SK-N-SH (cell line): ENCODE measurements around the gene TBC1D19. TPM values are rescaled to one million over a fixed set of nuclear protein-coding genes. Genes with fewer than 3 reads are reported as not detected.
A peak's percentile ranks its signal among the peaks of the same experiment; 100 is the strongest.

Experiments
- CTCF ChIA-PET: fragments of 300-600, 350-600 bp; formaldehyde crosslinking; extraction: SDS; loops from one replicate; lab custom pipeline; 2021; lab: Yijun Ruan, JAX
- POLR2A ChIA-PET: fragments of 350-600 bp; sonication (Branson Sonifier 250); formaldehyde crosslinking; extraction: SDS; loops from one replicate; lab custom pipeline; 2020; ENCODE audit warnings: antibody characterized with exemption, inconsistent platforms; lab: Yijun Ruan, JAX
- DNase-seq: peaks from one replicate; pipeline ENCODE4 v3.0.0; 2012
- H2AFZ ChIP-seq: fragments of 200-600 bp; sonication (generic); 2 replicates; pipeline ENCODE4 v1.8.1; 2016; ENCODE audit warnings: antibody characterized with exemption, mild to moderate bottlenecking, low read depth
- H3F3A ChIP-seq: fragments of 200-600 bp; sonication (generic); replicated peaks from 2 replicates; pipeline ENCODE3; 2016; ENCODE audit warnings: antibody characterized with exemption, mild to moderate bottlenecking; ENCODE audit not compliant: insufficient read depth
- H3K27ac ChIP-seq, 2 experiments: fragments of 200-500 bp in 1 of 2; fragments of 200-600 bp in 1 of 2; sonication (Bioruptor generic) in 1 of 2; sonication (generic), shearing (Covaris generic) in 1 of 2; 2 replicates each; pipeline versions ENCODE4 v1.5.1 to v1.6.1; 2014 to 2016; ENCODE audit warnings: low read depth in 2 of 2, inconsistent platforms in 1 of 2, low read length in 1 of 2, mild to moderate bottlenecking in 1 of 2, mixed read lengths in 1 of 2
- H3K27me3 ChIP-seq: fragments of 200-600 bp; sonication (generic), shearing (Covaris generic); 2 replicates; pipeline ENCODE4 v1.6.1; 2016; ENCODE audit warnings: mixed run types; ENCODE audit not compliant: insufficient read depth
- H3K36me3 ChIP-seq, 2 experiments: fragments of 200-500 bp in 1 of 2; fragments of 200-600 bp in 1 of 2; sonication (Bioruptor generic) in 1 of 2; sonication (generic) in 1 of 2; replicated peaks in 1 of 2; 2 replicates each; pipeline versions ENCODE3 to v1.5.1; 2014 to 2016; ENCODE audit warnings: low read length in 1 of 2, mild to moderate bottlenecking in 1 of 2; ENCODE audit not compliant: insufficient read depth in 2 of 2, control insufficient read depth in 1 of 2
- H3K4me1 ChIP-seq, 2 experiments: fragments of 200-500 bp in 1 of 2; fragments of 200-600 bp in 1 of 2; sonication (Bioruptor generic) in 1 of 2; sonication (generic), shearing (Covaris generic) in 1 of 2; 2 replicates each; pipeline versions ENCODE4 v1.5.1 to v1.6.1; 2014 to 2016; ENCODE audit warnings: low read depth in 1 of 2, low read length in 1 of 2, mixed run types in 1 of 2; ENCODE audit not compliant: insufficient read depth in 2 of 2, control insufficient read depth in 1 of 2
- H3K4me2 ChIP-seq: fragments of 200-600 bp; sonication (generic), shearing (Covaris generic); 2 replicates; pipeline ENCODE4 v1.6.1; 2017; ENCODE audit warnings: mixed run types
- H3K4me3 ChIP-seq, 2 experiments: fragments of 200-500 bp in 1 of 2; fragments of 200-600 bp in 1 of 2; sonication (Bioruptor generic) in 1 of 2; sonication (generic), shearing (Covaris generic) in 1 of 2; 2 replicates each; pipeline versions ENCODE4 v1.5.1 to v1.8.1; 2014 to 2016; ENCODE audit warnings: low read depth in 2 of 2, inconsistent platforms in 1 of 2, low read length in 1 of 2, mild to moderate bottlenecking in 1 of 2, mixed read lengths in 1 of 2, moderate library complexity in 1 of 2
- H3K79me2 ChIP-seq: fragments of 200-600 bp; sonication (generic); 2 replicates; pipeline ENCODE4 v1.8.1; 2017; ENCODE audit warnings: mild to moderate bottlenecking; ENCODE audit not compliant: insufficient read depth
- H3K9ac ChIP-seq: fragments of 200-600 bp; sonication (generic); 2 replicates; pipeline ENCODE4 v1.6.1; 2017; ENCODE audit warnings: mixed run types
- H3K9me2 ChIP-seq: fragments of 200-600 bp; sonication (generic); 2 replicates; pipeline ENCODE4 v1.6.1; 2017; ENCODE audit warnings: mixed run types
- H3K9me3 ChIP-seq: fragments of 200-600 bp; sonication (generic); 2 replicates; pipeline ENCODE4 v1.6.1; 2017; ENCODE audit warnings: mixed run types, mild to moderate bottlenecking, moderate library complexity
- H4K20me1 ChIP-seq: fragments of 200-600 bp; sonication (generic); 2 replicates; pipeline ENCODE4 v1.6.1; 2017; ENCODE audit warnings: mild to moderate bottlenecking, mixed run types; ENCODE audit not compliant: insufficient read depth
- CHD2 ChIP-seq: fragments of 150-350 bp; IDR thresholded peaks from 2 replicates; pipeline ENCODE4 v1.6.1; 2018; ENCODE audit warnings: low read length; ENCODE audit not compliant: partially characterized antibody
- ELF1 ChIP-seq: IDR thresholded peaks from 2 replicates; pipeline ENCODE4 v1.4.0; 2012
- EP300 ChIP-seq, 2 experiments: IDR thresholded peaks; 2 replicates each; pipeline versions ENCODE4 v1.4.0 to v1.6.1; 2012; ENCODE audit warnings: borderline replicate concordance in 1 of 2, low read depth in 1 of 2, low read length in 1 of 2
- EZH2phosphoT487 ChIP-seq: fragments of 200-600 bp; sonication (generic); IDR thresholded peaks from 2 replicates; pipeline ENCODE4 v1.6.1; 2017; ENCODE audit warnings: low read depth, mixed run types, mild to moderate bottlenecking, antibody characterized with exemption, moderate library complexity, borderline replicate concordance
- FOSL2 ChIP-seq: IDR thresholded peaks from 2 replicates; pipeline ENCODE4 v1.4.0; 2012; ENCODE audit warnings: low read depth, mild to moderate bottlenecking, moderate library complexity, borderline replicate concordance
- FOXM1 ChIP-seq: IDR thresholded peaks from 2 replicates; pipeline ENCODE4 v1.4.0; 2012; ENCODE audit warnings: low read depth, mild to moderate bottlenecking
- GABPA ChIP-seq: IDR thresholded peaks from 2 replicates; pipeline ENCODE4 v1.4.0; 2012; ENCODE audit warnings: low read depth, mild to moderate bottlenecking
- JUND ChIP-seq: IDR thresholded peaks from 2 replicates; pipeline ENCODE4 v1.4.0; 2012
- MEF2A ChIP-seq: IDR thresholded peaks from 2 replicates; pipeline ENCODE4 v1.4.0; 2012; ENCODE audit warnings: low read depth, borderline replicate concordance
- NFIC ChIP-seq: IDR thresholded peaks from 2 replicates; pipeline ENCODE4 v1.4.0; 2012; ENCODE audit warnings: borderline replicate concordance
- POLR2AphosphoS5 ChIP-seq: IDR thresholded peaks from 2 replicates; pipeline ENCODE4 v1.6.1; 2012; ENCODE audit warnings: low read depth, low read length
- RAD21 ChIP-seq: IDR thresholded peaks from 2 replicates; pipeline ENCODE4 v1.6.1; 2012; ENCODE audit warnings: mild to moderate bottlenecking, low read length
- RCOR1 ChIP-seq: fragments of 150-350 bp; IDR thresholded peaks from 2 replicates; pipeline ENCODE4 v1.6.1; 2017; ENCODE audit warnings: antibody characterized with exemption, low read length
- RFX5 ChIP-seq: IDR thresholded peaks from 2 replicates; pipeline ENCODE4 v1.6.1; 2012; ENCODE audit warnings: mild to moderate bottlenecking, improper control_type of control experiment, low read length
- RXRA ChIP-seq: IDR thresholded peaks from 2 replicates; pipeline ENCODE4 v1.4.0; 2012; ENCODE audit warnings: low read depth, mild to moderate bottlenecking, borderline replicate concordance
- SIN3A ChIP-seq: IDR thresholded peaks from 2 replicates; pipeline ENCODE4 v1.6.1; 2012; ENCODE audit warnings: low read depth, mild to moderate bottlenecking, low read length, moderate library complexity, borderline replicate concordance
- SMC3 ChIP-seq: IDR thresholded peaks from 2 replicates; pipeline ENCODE4 v1.6.1; 2012; ENCODE audit warnings: low read depth, low read length, improper control_type of control experiment
- TAF1 ChIP-seq: IDR thresholded peaks from 2 replicates; pipeline ENCODE4 v1.6.1; 2012; ENCODE audit warnings: low read depth, mild to moderate bottlenecking, low read length, moderate library complexity, borderline replicate concordance
- TCF12 ChIP-seq: IDR thresholded peaks from 2 replicates; pipeline ENCODE4 v1.4.0; 2012
- TEAD4 ChIP-seq: IDR thresholded peaks from 2 replicates; pipeline ENCODE4 v1.4.0; 2012; ENCODE audit warnings: mild to moderate bottlenecking, borderline replicate concordance; ENCODE audit not compliant: insufficient read depth
- YY1 ChIP-seq: IDR thresholded peaks from 2 replicates; pipeline ENCODE4 v1.4.0; 2012; ENCODE audit warnings: low read depth, mild to moderate bottlenecking
- WGBS: methylation state at CpG from one replicate; pipeline ENCODE4 v1.1.6; 2017; ENCODE audit warnings: low lambda C conversion rate; 5-methylcytosine and 5-hydroxymethylcytosine counted together
- polyA plus RNA-seq, 3 experiments: library from polyadenylated mRNA; depleted of rRNA; stranded (reverse); fragments of >200 nt; gene quantifications; 2 replicates each; pipeline ENCODE4 v1.2.3, GENCODE V29; 2012
- TF ChIP-seq, protein P1 (sequence below): IDR thresholded peaks from 2 replicates; pipeline ENCODE4 v1.6.1; 2012; ENCODE audit warnings: mild to moderate bottlenecking, low read depth, low read length, moderate library complexity
- TF ChIP-seq, protein P2 (sequence below): fragments of 200-600 bp; sonication (generic); IDR thresholded peaks from 2 replicates; pipeline ENCODE4 v1.6.1; 2017; ENCODE audit warnings: antibody characterized with exemption, mild to moderate bottlenecking, moderate library complexity

Gene TBC1D19
- polyA plus RNA-seq, 1 of the 3 experiments (the other 2 are of a cell fraction) = 4.2 TPM

DNA sequence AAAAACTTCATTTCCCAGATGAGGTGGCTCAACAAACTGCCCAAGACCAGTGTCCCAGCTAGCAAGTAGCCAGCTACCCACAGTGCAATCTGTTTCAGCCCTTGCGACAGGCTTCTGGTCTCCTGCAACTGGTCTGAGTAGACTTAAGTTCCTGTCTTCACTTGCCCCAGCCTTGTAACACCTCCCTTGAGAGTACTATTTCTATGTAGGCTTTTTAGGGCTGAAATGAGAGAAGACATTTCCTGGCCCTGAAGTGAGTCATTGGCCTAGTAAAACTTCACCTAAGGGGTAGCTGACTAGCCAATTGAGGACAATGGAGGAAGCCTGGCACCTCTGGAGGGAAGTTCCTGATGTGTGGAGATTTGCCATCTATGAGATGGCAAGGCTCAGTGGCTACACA lies 196.7 kb downstream of the TBC1D19 start:
- TF ChIP-seq RCOR1 = no peak
- peak; percentile 41 for TF ChIP-seq FOSL2
- no peak for TF ChIP-seq SIN3A
- TF ChIP-seq TAF1 = no peak
- Histone ChIP-seq H4K20me1 (no peaks in the 10 kb centered on the region; the same call in 1 of the 2 replicates), H2AFZ (no peak overlapping the region), H3K9me2 (no peaks in the 10 kb centered on the region), H3K9me3 (no peaks in the 10 kb centered on the region), H3K9ac (no peak overlapping the region), H3K27ac (peak overlapping the region in 1 of 2 experiments; percentile 26; a peak in 1 of 4 replicates), H3K79me2 (no peaks in the 10 kb centered on the region), H3K4me1 (peaks cover 5 to 37% of the 10 kb centered on the region in 2 experiments), H3K27me3 (no peaks in the 10 kb centered on the region), H3K36me3 (no peaks in the 10 kb centered on the region), H3F3A (peaks cover 34% of the 10 kb centered on the region), H3K4me2 (peak overlapping the region; percentile 34), H3K4me3 (no peak overlapping the region)
- ChIA-PET POLR2A (no interaction called here), CTCF (interaction anchor here (0.6 kb wide), 1 partner anchor 239 kb away, joined by 3 read pairs; no protein-coding TSS in a partner anchor)
- 78% methylated on average over 1 of the region's 1 CpG for WGBS
- DNase-seq = no peak

DNA sequence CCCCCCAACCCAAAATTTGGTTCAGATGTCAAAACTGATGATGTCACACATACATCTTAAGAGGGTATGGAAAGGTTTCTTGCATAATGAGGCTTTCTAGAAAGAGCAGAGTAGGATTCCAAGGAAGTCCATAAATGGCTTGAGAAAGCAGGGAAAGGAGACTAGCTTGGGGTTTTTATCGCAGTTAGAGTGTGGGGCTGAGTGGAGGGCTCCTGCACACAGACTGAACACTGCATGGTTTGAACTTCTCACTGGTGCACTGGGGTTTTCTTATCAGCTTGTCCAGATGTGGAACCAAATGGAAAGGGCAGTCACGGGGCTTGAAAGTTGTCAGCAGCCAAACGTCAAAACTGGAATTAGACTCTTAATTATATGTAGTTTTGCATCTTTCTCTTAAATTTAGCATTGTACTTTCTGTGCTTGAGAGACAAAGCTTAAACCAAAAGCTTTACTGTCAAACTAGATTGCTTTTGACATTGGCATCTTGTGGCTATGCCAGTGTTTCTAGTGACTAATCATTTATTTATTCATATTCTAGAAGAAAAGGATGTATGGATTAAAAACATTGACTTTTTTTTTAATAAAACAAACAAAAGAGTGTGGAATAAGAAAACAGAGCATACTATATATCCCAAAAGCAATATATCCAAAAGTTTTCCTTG lies 198.4 kb downstream of the TBC1D19 start:
- H2AFZ ChIP-seq = no peak overlapping the region
- 19% methylated on average over 3 of the region's 3 CpGs for WGBS
- H3K27me3 ChIP-seq = no peaks in the 10 kb centered on the region
- ChIA-PET POLR2A (no interaction called here), CTCF (no interaction called here)
- H3F3A ChIP-seq = peaks cover 34% of the 10 kb centered on the region
- no peaks in the 10 kb centered on the region for H3K36me3 ChIP-seq
- H3K9me3 ChIP-seq = no peaks in the 10 kb centered on the region
- no peaks in the 10 kb centered on the region for H3K79me2 ChIP-seq
- peak overlapping the region in 1 of 2 experiments; percentile 15; a peak in 1 of 4 replicates for H3K4me3 ChIP-seq
- peak; percentile 33 for DNase-seq
- no peak overlapping the region for H3K9ac ChIP-seq
- H3K9me2 ChIP-seq = no peaks in the 10 kb centered on the region
- peaks cover 5 to 41% of the 10 kb centered on the region in 2 experiments for H3K4me1 ChIP-seq
- H4K20me1 ChIP-seq = no peaks in the 10 kb centered on the region; the same call in 1 of the 2 replicates
- H3K4me2 ChIP-seq = peak overlapping the region; percentile 75
- peak overlapping the region; percentile 60 to 70; a peak in 3 of 4 replicates for H3K27ac ChIP-seq
- no peak for TF ChIP-seq MEF2A
- TF ChIP-seq YY1 = no peak
- no peak for TF ChIP-seq TAF1
- peak; percentile 80 for TF ChIP-seq JUND
- no peak for TF ChIP-seq FOXM1
- TF ChIP-seq ELF1 = no peak
- TF ChIP-seq EP300 (IDR thresholded peaks at IDR 0.05; ENCODE audit: borderline replicate concordance in 1 of 2, low read depth in 1 of 2, low read length in 1 of 2) = peak; percentile 12 to 82; a peak in 2 of 4 replicates
- no peak for TF ChIP-seq POLR2AphosphoS5
- TF ChIP-seq SMC3 = no peak
- TF ChIP-seq RXRA = no peak
- TF ChIP-seq NFIC = peak; percentile 77
- 0 out of 2 replicates have a peak, but pooled peaks have one; percentile 11 for TF ChIP-seq RAD21
- TF ChIP-seq CHD2 = no peak
- TF ChIP-seq GABPA = no peak
- TF ChIP-seq EZH2phosphoT487 = no peak
- TF ChIP-seq, protein P1, sequence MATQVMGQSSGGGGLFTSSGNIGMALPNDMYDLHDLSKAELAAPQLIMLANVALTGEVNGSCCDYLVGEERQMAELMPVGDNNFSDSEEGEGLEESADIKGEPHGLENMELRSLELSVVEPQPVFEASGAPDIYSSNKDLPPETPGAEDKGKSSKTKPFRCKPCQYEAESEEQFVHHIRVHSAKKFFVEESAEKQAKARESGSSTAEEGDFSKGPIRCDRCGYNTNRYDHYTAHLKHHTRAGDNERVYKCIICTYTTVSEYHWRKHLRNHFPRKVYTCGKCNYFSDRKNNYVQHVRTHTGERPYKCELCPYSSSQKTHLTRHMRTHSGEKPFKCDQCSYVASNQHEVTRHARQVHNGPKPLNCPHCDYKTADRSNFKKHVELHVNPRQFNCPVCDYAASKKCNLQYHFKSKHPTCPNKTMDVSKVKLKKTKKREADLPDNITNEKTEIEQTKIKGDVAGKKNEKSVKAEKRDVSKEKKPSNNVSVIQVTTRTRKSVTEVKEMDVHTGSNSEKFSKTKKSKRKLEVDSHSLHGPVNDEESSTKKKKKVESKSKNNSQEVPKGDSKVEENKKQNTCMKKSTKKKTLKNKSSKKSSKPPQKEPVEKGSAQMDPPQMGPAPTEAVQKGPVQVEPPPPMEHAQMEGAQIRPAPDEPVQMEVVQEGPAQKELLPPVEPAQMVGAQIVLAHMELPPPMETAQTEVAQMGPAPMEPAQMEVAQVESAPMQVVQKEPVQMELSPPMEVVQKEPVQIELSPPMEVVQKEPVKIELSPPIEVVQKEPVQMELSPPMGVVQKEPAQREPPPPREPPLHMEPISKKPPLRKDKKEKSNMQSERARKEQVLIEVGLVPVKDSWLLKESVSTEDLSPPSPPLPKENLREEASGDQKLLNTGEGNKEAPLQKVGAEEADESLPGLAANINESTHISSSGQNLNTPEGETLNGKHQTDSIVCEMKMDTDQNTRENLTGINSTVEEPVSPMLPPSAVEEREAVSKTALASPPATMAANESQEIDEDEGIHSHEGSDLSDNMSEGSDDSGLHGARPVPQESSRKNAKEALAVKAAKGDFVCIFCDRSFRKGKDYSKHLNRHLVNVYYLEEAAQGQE = no peak
- TF ChIP-seq, protein P2, sequence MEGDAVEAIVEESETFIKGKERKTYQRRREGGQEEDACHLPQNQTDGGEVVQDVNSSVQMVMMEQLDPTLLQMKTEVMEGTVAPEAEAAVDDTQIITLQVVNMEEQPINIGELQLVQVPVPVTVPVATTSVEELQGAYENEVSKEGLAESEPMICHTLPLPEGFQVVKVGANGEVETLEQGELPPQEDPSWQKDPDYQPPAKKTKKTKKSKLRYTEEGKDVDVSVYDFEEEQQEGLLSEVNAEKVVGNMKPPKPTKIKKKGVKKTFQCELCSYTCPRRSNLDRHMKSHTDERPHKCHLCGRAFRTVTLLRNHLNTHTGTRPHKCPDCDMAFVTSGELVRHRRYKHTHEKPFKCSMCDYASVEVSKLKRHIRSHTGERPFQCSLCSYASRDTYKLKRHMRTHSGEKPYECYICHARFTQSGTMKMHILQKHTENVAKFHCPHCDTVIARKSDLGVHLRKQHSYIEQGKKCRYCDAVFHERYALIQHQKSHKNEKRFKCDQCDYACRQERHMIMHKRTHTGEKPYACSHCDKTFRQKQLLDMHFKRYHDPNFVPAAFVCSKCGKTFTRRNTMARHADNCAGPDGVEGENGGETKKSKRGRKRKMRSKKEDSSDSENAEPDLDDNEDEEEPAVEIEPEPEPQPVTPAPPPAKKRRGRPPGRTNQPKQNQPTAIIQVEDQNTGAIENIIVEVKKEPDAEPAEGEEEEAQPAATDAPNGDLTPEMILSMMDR = no peak
- no peak for TF ChIP-seq RFX5
- TF ChIP-seq TEAD4 = 0 out of 2 replicates have a peak, but pooled peaks have one; percentile 25
- TF ChIP-seq SIN3A = no peak
- no peak for TF ChIP-seq RCOR1
- TF ChIP-seq TCF12 = peak; percentile 87; the same call in 1 of the 2 replicates
